Activated CD8-positive, alpha-beta memory T cell treated with anti-CD3 and anti-CD28 coated beads, Interleukin-2, amount 50 U/mL, for 4 hours (primary cell): Measurements from ENCODE around the gene BTBD9.

Source experiments
- DNase-seq: peaks from one replicate; pipeline ENCODE4 v3.0.0-alpha.2; 2020

BTBD9 gene

GRCh38 chr6:38593409-38593808, 46.3 kb downstream of the BTBD9 start:
- no peak for DNase-seq

DNA sequence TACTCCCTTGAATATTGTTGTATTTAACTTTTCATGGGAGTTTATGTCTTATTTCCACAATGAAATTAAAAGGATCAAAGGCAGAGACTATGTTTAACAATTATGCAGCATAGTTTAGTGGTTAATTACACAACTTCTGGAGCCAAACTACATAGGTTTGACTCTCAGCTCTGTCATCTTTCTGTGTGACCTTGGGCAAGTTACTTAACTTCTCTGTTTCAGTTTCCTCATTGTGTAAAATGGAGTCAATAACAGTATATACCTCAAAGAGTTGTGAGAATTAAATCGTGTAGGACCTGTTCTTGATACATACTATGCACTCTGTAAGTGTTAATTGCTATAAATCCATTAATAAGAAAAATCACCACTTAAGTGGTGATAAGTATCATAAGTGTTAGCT, 48.3 kb downstream of the BTBD9 start:
- DNase-seq: no peak

DNA sequence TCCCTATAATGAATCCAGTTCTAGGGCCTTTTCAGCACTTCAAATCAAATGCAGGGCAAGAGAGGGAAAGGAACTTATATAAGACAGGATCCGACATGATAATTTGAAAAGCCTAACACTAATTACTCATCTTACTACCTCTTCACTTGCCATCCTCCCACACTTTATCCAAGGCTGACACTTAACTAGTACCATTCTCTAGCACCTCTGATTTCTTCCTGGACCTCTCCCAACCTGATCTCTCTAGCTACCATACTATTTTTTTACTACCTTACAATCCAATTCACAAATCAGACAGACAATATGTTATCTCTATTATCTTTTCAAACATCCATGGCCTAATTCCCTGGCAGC, 50.4 kb downstream of the BTBD9 start:
- DNase-seq: no peak

GRCh38 chr6:38588631-38589366, 50.9 kb downstream of the BTBD9 start:
- DNase-seq: no peak

GRCh38 chr6:38587766-38588362, 51.9 kb downstream of the BTBD9 start:
- no peak for DNase-seq

DNA sequence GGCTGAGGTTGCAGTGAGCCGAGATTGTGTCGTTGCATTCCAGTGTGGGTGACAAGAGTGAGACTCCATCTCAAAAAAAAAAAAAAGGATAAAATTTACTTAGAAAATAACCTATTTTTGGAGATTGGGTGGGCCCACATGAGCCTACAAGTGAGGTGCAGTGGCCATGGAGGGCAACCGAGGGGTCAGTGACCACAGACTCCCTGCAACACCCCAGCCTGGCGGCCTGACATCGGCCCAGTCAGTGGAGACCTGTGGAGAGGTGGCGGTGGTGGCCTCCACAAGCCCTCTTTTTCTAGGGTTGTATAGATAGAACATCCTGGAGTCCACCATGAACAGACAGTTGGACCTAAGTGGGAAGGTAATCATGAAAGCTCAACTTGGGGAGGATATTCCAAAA, 52.7 kb downstream of the BTBD9 start:
- DNase-seq: no peak

DNA sequence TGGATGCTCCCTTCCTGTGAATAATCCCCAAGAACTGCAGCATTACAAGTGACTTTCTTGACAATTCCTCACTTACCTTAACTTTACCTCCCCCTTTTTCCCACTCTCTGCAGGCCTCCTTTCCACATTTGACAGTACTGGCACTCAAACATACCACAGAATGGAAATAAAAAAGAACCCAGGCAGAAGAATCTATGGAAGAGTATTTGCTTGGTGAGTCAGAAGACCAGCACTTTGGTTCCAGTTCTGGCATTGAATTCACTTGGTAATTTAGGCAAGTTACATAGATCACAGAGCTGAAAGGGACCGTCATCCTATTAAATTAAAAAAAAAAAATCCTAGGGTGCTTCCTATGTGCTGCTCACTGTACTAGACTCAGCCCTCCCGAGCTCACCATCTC, 55.0 kb downstream of the BTBD9 start:
- no peak for DNase-seq

GRCh38 chr6:38583523-38583922, 56.2 kb downstream of the BTBD9 start:
- no peak for DNase-seq

DNA sequence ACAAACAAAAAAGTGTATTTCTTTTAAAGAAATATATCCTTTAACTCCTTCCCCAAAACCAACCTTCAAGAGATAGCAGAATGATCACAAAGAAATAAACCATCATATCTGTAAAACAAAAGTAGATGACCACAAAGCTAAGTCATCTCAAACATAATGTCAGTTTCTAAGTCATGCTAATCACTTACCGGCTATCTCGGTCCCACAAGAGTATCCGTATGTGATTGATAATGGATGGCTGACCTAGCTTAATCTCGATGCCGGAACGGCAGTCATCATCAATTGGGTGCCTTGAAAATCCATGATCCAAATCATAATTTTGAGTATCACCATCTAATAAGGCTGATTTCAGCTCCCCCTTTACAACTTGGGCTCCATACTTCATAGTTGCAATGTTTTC, 59.7 kb downstream of the BTBD9 start:
- no peak for DNase-seq

DNA sequence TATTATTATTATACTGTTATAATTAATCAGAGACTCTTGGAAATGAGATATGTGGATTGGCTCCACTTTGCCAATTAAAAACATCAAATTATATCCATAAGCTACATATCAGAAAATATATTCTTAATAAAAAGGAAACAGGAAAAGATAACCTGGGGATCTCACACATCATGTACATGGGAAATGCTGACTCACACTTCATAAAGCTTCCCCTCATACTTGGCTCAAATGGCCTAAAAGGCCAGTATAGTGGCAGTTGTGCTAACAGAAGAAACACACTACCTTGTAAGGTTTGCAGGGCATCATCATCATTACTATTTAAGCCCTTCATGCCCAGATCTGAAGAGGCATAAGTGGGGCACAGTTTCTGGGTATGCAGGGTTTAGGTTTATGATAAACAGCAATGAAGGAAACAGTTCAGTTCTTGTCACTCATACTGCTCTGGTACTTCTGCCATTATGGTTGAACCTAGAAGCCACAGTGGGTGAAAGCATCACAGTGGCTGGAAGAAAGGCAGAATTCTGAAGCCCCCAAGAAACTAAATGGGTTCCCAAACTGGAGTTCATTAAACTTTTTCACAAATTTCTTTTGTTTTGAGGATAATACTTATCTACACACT, 60.6 kb downstream of the BTBD9 start:
- DNase-seq: no peak

DNA sequence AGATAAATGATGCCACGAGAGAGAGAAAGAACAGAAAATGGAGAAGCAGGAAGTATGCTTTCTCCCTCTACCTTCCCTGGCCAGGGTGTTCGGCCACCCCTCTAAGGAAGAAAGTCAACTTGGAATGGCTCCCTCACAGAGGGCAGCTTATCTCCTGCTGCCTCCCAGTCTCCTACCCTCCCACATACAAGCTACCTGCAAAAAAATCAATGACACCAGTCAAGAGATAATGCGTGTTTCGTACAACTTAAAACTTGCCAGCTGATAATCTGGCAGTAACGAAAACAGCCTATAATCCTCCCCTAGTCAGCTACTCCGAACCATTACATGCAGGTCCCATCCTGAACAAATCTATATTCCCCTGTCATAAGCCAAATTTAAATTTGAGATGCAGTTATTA, 61.7 kb downstream of the BTBD9 start:
- DNase-seq: no peak

GRCh38 chr6:38577492-38577891, 62.2 kb downstream of the BTBD9 start:
- no peak for DNase-seq

DNA sequence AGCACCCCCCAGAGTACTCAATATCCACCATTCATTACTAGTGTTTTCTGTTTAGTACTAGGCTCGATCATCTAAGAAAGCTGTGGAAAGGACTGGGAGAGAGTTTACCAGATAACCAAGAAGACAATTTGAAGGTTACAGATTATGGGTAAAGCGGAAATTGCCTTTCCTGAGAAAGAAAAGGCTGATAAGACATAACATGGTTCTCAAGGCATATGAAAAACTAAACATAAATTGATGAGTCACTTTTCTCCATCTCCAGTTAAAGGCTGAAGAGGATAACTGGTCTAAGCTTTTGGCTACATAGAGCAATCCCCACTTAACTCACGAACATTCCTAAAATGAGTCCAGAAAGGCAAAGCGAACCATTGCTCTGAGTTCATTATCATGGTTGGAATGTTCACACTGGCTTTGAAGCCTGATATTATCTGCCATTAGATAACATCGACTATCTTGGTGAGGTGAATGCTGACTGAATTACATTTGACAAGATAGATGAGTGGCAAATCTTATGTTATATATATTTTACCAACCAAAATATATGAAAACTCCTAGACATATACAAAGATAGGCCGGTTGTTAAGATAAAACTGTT, 65.8 kb downstream of the BTBD9 start:
- DNase-seq: no peak

- no peak for DNase-seq
Observed at GRCh38 chr6:38572186-38572813, 67.4 kb downstream of the BTBD9 start.

DNA sequence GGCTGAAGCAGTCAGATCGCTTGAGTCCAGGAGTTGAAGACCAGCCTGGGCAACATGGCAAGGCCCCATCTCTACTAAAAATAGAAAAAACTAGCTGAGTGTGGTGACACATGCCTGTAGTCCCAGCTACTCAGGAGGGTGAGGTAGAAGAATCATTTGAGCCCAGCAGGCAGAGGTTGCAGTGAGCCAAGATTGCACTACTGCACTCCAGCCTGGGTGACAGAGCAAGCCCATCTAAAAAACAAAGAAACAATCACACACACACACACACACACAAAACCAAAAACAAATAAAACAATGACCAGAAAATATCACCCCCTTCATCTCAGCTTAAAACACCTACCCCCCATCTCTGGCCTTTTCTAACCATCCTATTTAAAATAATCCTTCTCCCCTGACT, 68.0 kb downstream of the BTBD9 start:
- DNase-seq: no peak

GRCh38 chr6:38570750-38571149, 69.0 kb downstream of the BTBD9 start:
- DNase-seq: no peak

GRCh38 chr6:38567436-38567835, 72.3 kb downstream of the BTBD9 start:
- DNase-seq: no peak

- no peak for DNase-seq
Observed at GRCh38 chr6:38566295-38567030, 73.3 kb downstream of the BTBD9 start.

DNA sequence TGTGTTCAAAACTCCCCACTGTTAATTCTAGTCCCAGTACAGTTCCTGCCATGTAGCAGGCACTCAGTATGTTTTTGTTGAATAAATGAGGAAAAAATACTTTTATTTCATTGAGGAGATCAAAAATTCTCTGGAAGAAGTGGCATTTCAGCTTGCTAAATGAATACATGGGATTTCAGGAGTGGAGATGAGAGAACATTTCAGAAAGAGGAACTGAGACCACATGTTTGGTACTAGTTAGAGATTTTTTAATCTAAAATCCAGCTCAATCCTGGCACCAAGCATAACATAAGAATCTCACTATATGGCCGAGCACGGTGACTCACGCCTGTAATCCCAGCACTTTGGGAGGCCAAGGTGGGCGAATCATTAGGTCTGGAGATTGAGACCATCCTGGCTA, 75.4 kb downstream of the BTBD9 start:
- DNase-seq: no peak

DNA sequence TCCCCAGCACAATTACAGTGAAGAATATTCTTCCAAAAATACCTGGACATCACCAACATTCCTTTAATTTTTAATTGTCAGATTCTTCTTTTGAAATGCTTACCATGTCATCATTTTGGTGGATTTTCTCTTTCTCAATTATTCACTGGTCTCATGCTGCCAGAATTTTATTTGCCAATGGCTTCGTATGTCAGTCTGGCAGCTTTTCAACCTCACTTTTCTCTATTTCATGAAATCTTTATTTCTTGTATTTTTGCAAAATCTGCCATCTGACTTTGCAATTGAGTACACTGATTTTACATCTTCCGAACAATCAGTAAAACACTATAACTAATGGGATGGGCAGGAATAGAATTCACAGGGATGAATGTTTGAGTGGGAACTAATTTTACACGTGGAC, 84.1 kb downstream of the BTBD9 start:
- no peak for DNase-seq

- DNase-seq: no peak
Observed at GRCh38 chr6:38554700-38555413, 84.9 kb downstream of the BTBD9 start.

GRCh38 chr6:38554014-38554413, 85.7 kb downstream of the BTBD9 start:
- DNase-seq: no peak
